GM12892 (cell line): ENCODE results near the gene TMEM50B.

Source experiments
- POLR2A ChIP-seq: IDR thresholded peaks from 2 replicates; pipeline ENCODE4 v1.6.1; 2011; ENCODE audit warnings: low read depth, low read length, control low read depth
- POLR2AphosphoS5 ChIP-seq: IDR thresholded peaks from 2 replicates; pipeline ENCODE4 v1.6.1; 2011; ENCODE audit warnings: low read depth, low read length, control low read depth
- TAF1 ChIP-seq: IDR thresholded peaks from 2 replicates; pipeline ENCODE4 v1.6.1; 2011; ENCODE audit warnings: low read depth, mild to moderate bottlenecking, control low read depth, low read length, borderline replicate concordance

- no peak for TF ChIP-seq POLR2A
- TF ChIP-seq POLR2AphosphoS5 = no peak
- no peak for TF ChIP-seq TAF1
These were observed 51.1 kb downstream of the TMEM50B start for GRCh38 chr21:33428669-33429068.
